GM12878 (cell line): ENCODE measurements around the gene GSAP.

Experiments used
- SUZ12 ChIP-seq: fragments of 200-600 bp; sonication (generic); IDR thresholded peaks from one replicate; pipeline ENCODE4 v1.6.1; 2018; ENCODE audit warnings: antibody characterized with exemption, mild to moderate bottlenecking; ENCODE audit not compliant: unreplicated experiment
- USF2 ChIP-seq: IDR thresholded peaks from 2 replicates; pipeline ENCODE4 v1.6.1; 2011; ENCODE audit warnings: low read depth, low read length, improper control_type of control experiment, borderline replicate concordance

GRCh38 chr7:77420986-77421672 lies 5.0 kb upstream of the GSAP start:
- no peak for TF ChIP-seq USF2
- TF ChIP-seq SUZ12, result no peak
